CD4-positive, alpha-beta T cell treated with Interleukin-17A for 4 hours (primary cell): ENCODE results near the gene MRGPRX4.
"Not testable (repeated sequence)": the region's sequence is repeated elsewhere in the genome, so short reads cannot be mapped to it uniquely, and the experiment has no call there.

ENCODE experiments used
- DNase-seq: peaks from one replicate; pipeline ENCODE4 v3.0.0-alpha.2; 2020; ENCODE audit warnings: mixed read lengths

MRGPRX4 gene

GRCh38 chr11:18172666-18173065, at the start of gene MRGPRX4:
Gene MRGPRX4 (plus strand): TSS chr11:18172837. CDS start chr11:18173257, 420 bp downstream.
- no peak for DNase-seq

- DNase-seq = not testable (repeated sequence)
Observed at GRCh38 chr11:18131115-18131514, 41.5 kb upstream of the MRGPRX4 start.

GRCh38 chr11:18132341-18132740, 40.3 kb upstream of the MRGPRX4 start, which contains the start of gene MRGPRX3:
Gene MRGPRX3 (plus strand): TSS chr11:18132571. CDS start chr11:18137203, 4,632 bp downstream.
- DNase-seq = no peak

GRCh38 chr11:18135308-18135707, 37.3 kb upstream of the MRGPRX4 start:
- DNase-seq = no peak

- DNase-seq = no peak
Observed at GRCh38 chr11:18137186-18137800, 35.3 kb upstream of the MRGPRX4 start.

GRCh38 chr11:18140145-18140544, 32.5 kb upstream of the MRGPRX4 start:
- DNase-seq = no peak

- DNase-seq = no peak
Observed at GRCh38 chr11:18144243-18144642, 28.4 kb upstream of the MRGPRX4 start.

- DNase-seq = no peak
Observed at GRCh38 chr11:18145025-18145424, 27.6 kb upstream of the MRGPRX4 start.

GRCh38 chr11:18145837-18146236, 26.8 kb upstream of the MRGPRX4 start:
- no peak for DNase-seq

- no peak for DNase-seq
Observed at GRCh38 chr11:18151581-18151980, 21.1 kb upstream of the MRGPRX4 start.

GRCh38 chr11:18168372-18168771, 4.3 kb upstream of the MRGPRX4 start:
- DNase-seq = no peak

- peak; percentile 4 for DNase-seq
Observed at GRCh38 chr11:18171377-18172000, 1.1 kb upstream of the MRGPRX4 start.

GRCh38 chr11:18173225-18173866, 709 bp downstream of the MRGPRX4 start:
- no peak for DNase-seq

GRCh38 chr11:18188796-18189195, 16.2 kb downstream of the MRGPRX4 start:
- DNase-seq = no peak

GRCh38 chr11:18189476-18190245, 17.0 kb downstream of the MRGPRX4 start:
- DNase-seq = not testable (repeated sequence)

GRCh38 chr11:18191376-18191775, 18.7 kb downstream of the MRGPRX4 start:
- DNase-seq = no peak

- DNase-seq = no peak
Observed at GRCh38 chr11:18193010-18193409, 20.4 kb downstream of the MRGPRX4 start.

- DNase-seq = no peak
Observed at GRCh38 chr11:18196532-18196931, 23.9 kb downstream of the MRGPRX4 start.

- not testable (repeated sequence) for DNase-seq
Observed at GRCh38 chr11:18197738-18198137, 25.1 kb downstream of the MRGPRX4 start.

- DNase-seq = no peak
Observed at GRCh38 chr11:18203723-18204122, 31.1 kb downstream of the MRGPRX4 start.

- no peak for DNase-seq
Observed at GRCh38 chr11:18204220-18204619, 31.6 kb downstream of the MRGPRX4 start.

GRCh38 chr11:18204771-18205170, 32.1 kb downstream of the MRGPRX4 start:
- no peak for DNase-seq

- DNase-seq = no peak
Observed at GRCh38 chr11:18209058-18209457, 36.4 kb downstream of the MRGPRX4 start.
